G401.6 (cell line): ENCODE data around the gene HOXD11.

ENCODE experiments used
- FAIRE-seq: peaks from 2 replicates; lab custom pipeline; 2012; peaks lifted over from hg19 to GRCh38; lab: Jason Lieb, UNC

The HOXD11 gene

GRCh38 chr2:176106581-176107539 lies at the start of gene HOXD11:
Gene HOXD11, plus strand, starts transcription at chr2:176107280. Its CDS starts 76 bp downstream, at chr2:176107356.
- no peak for FAIRE-seq

- no peak for FAIRE-seq
Measured at GRCh38 chr2:176063958-176064357, 43.1 kb upstream of the HOXD11 start.

- no peak for FAIRE-seq
Measured at GRCh38 chr2:176066645-176067588, 40.2 kb upstream of the HOXD11 start.

- FAIRE-seq: no peak
Measured at GRCh38 chr2:176067589-176068418, 39.3 kb upstream of the HOXD11 start.

- FAIRE-seq: no peak
Measured at GRCh38 chr2:176068419-176068832, 38.7 kb upstream of the HOXD11 start.

GRCh38 chr2:176071330-176072291 lies 35.5 kb upstream of the HOXD11 start:
- FAIRE-seq: no peak

- no peak for FAIRE-seq
Measured at GRCh38 chr2:176072292-176072669, 34.8 kb upstream of the HOXD11 start.

GRCh38 chr2:176072951-176073904 lies 33.9 kb upstream of the HOXD11 start:
- no peak for FAIRE-seq

- FAIRE-seq: no peak
Measured at GRCh38 chr2:176074919-176075425, 32.1 kb upstream of the HOXD11 start.

GRCh38 chr2:176075481-176075880 lies 31.6 kb upstream of the HOXD11 start:
- no peak for FAIRE-seq

- no peak for FAIRE-seq
Measured at GRCh38 chr2:176076063-176076462, 31.0 kb upstream of the HOXD11 start.

GRCh38 chr2:176076796-176077195 lies 30.3 kb upstream of the HOXD11 start:
- no peak for FAIRE-seq

GRCh38 chr2:176078541-176079284 lies 28.4 kb upstream of the HOXD11 start:
- FAIRE-seq: no peak

- FAIRE-seq: no peak
Measured at GRCh38 chr2:176079285-176079830, 27.7 kb upstream of the HOXD11 start.

GRCh38 chr2:176079831-176080539 lies 27.1 kb upstream of the HOXD11 start:
- FAIRE-seq: no peak

- FAIRE-seq: no peak
Measured at GRCh38 chr2:176080540-176081375, 26.3 kb upstream of the HOXD11 start.

GRCh38 chr2:176081376-176081836 lies 25.7 kb upstream of the HOXD11 start:
- FAIRE-seq: no peak
